HEK293T (cell line): ENCODE data around the gene XPNPEP3.

Experiments used
- BHLHE40 ChIP-seq: fragments of 450-650 bp; IDR thresholded peaks from 2 replicates; pipeline ENCODE4 v1.6.1; 2016; ENCODE audit warnings: mild to moderate bottlenecking, moderate library complexity, borderline replicate concordance
- ELF4 ChIP-seq: fragments of 450-650 bp; IDR thresholded peaks from 2 replicates; pipeline ENCODE4 v1.6.1; 2017; ENCODE audit warnings: antibody characterized with exemption
- FOXK2 ChIP-seq: fragments of 450-650 bp; IDR thresholded peaks from 2 replicates; pipeline ENCODE4 v1.6.1; 2016; ENCODE audit warnings: mild to moderate bottlenecking
- FOXM1 ChIP-seq: fragments of 450-650 bp; IDR thresholded peaks from 2 replicates; pipeline ENCODE4 v1.6.1; 2017; ENCODE audit warnings: mild to moderate bottlenecking, borderline replicate concordance
- LEF1 ChIP-seq: fragments of 450-650 bp; IDR thresholded peaks from 2 replicates; pipeline ENCODE4 v1.6.1; 2017; ENCODE audit warnings: mild to moderate bottlenecking, borderline replicate concordance
- NFRKB ChIP-seq: fragments of 450-650 bp; IDR thresholded peaks from 2 replicates; pipeline ENCODE4 v1.6.1; 2016; ENCODE audit warnings: mild to moderate bottlenecking, moderate library complexity
- SP1 ChIP-seq: fragments of 450-650 bp; IDR thresholded peaks from 2 replicates; pipeline ENCODE4 v1.6.1; 2017
- SUZ12 ChIP-seq: fragments of 450-650 bp; IDR thresholded peaks from 2 replicates; pipeline ENCODE4 v1.6.1; 2016; ENCODE audit warnings: mild to moderate bottlenecking
- TARDBP ChIP-seq: fragments of 450-650 bp; IDR thresholded peaks from 2 replicates; pipeline ENCODE4 v1.6.1; 2016
- ZNF384 ChIP-seq: fragments of 450-650 bp; IDR thresholded peaks from 2 replicates; pipeline ENCODE4 v1.6.1; 2016
- TF ChIP-seq, protein P1 (sequence below): fragments of 450-650 bp; IDR thresholded peaks from 2 replicates; pipeline ENCODE4 v1.6.1; 2016

DNA sequence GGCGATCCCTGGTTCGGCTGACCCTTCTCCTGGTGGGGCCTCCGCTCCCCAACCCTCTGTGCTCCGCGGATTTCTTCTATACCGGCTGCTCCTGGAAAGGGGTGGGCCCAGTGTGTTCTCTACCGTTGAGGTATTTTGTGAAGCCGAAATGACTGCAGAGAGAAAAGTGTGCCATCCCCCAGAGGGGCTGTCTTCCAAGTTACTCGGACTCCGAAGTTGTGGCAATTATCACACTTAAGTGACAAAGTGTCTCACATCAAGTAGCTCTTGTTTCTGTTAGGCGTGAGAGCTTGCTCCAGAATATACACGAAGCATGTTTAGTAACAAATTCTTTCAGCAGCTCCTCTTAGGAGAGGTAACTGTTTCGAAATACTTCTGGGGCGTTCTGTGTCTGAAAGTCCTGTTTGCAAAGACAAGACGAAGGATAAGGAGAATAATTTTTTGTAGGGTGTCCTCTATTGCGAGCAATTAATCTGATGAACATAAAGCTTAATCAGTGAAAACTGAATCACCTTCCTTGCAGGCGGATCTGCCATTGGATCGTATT lies 434 bp downstream of the XPNPEP3 start:
- TF ChIP-seq ELF4 (no peak), FOXM1 (no peak), TARDBP (no peak), SP1 (no peak), SUZ12 (no peak), BHLHE40 (no peak), ZNF384 (no peak), NFRKB (no peak), FOXK2 (no peak), LEF1 (no peak)
- TF ChIP-seq, protein P1, sequence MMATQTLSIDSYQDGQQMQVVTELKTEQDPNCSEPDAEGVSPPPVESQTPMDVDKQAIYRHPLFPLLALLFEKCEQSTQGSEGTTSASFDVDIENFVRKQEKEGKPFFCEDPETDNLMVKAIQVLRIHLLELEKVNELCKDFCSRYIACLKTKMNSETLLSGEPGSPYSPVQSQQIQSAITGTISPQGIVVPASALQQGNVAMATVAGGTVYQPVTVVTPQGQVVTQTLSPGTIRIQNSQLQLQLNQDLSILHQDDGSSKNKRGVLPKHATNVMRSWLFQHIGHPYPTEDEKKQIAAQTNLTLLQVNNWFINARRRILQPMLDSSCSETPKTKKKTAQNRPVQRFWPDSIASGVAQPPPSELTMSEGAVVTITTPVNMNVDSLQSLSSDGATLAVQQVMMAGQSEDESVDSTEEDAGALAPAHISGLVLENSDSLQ = no peak
